ENCODE measurements around the gene DUSP15. TPM values are rescaled to one million over a fixed set of nuclear protein-coding genes. Genes with fewer than 3 reads are reported as not detected.

Gene DUSP15
- total RNA-seq, 1 experiment from 2014 or later, result 2.9 TPM

GRCh38 chr20:31842471-31843157, 27.7 kb downstream of the DUSP15 start:
- Histone ChIP-seq H3K27ac (peak overlapping the region; percentile 71), H3K4me3 (peak overlapping the region; percentile 60), H3K9me3 (replicated peaks) (no peaks in the 10 kb centered on the region), H3K27me3 (no peaks in the 10 kb centered on the region), H3K4me1 (peaks cover 62% of the 10 kb centered on the region), H3K36me3 (no peaks in the 10 kb centered on the region)
- peak; percentile 70 to 77 for DNase-seq

DNA sequence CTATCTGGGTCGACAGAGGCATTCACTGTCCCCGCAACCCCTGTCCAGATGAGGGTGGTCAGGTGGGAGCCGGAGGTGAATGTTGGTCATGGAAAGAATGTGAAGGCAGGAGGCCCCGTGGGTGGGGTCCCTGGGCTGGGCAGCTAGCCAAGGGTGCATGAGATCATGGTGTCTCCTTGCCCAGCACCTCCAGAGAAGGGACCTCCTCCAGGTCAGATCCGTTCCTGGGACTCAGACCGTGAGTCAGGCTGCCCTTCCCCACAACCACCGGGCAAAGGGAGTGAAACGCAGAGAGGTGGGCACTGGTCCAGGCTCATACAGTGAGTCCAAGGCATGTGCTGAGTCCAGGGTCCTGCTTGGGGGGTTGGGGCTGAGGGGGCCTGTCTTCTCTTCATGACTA, 28.4 kb downstream of the DUSP15 start:
- Histone ChIP-seq H3K4me1 (peaks cover 68% of the 10 kb centered on the region), H3K36me3 (no peaks in the 10 kb centered on the region), H3K4me3 (peak overlapping the region; percentile 60), H3K27me3 (no peaks in the 10 kb centered on the region), H3K9me3 (replicated peaks) (no peaks in the 10 kb centered on the region), H3K27ac (peak overlapping the region; percentile 71; the same call in 1 of the 2 replicates)
- peak; percentile 58 to 74 for DNase-seq

DNA sequence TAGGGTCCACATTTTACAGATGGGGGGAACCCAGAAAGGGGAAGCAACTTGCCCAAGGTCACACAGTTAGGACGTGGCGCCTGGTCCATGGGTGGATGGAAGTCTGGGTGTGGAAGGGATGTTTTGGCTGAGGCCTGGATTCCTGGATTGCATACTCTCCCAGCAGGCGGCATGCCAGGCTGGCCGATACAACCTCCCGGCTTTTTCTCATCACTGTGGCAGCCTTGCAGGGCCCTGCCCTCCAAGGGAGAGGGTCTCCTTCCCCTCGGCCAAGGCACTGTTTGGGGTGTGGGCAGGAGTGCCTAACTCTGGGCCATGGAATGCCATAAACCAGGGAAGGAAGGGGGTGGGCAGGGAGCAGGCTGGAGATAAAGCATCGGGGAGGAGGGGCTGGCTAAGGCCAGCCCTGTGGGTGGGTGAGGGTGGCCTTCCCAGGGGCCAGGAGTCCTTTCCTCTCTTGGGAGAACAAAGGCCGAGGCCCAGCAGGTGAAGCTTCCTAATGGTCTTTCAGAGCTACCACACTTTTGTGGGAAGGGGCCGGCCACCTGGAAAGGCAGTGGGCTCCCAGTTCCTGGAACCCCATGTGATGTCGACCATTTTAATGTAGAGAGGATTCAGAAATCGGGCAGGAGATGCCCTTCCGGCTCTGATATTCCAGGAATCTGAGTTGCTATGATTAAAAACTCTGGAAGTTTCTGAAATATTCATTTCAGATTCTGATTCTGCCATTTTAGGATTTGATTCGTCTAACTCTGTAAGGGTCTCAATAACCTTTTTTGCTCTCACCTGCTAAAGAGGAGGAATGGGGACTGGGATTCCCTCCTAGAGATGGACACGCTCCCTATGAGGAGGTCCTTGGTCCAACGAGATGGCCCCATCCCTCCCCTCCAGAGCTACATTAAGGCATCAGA, 29.2 kb downstream of the DUSP15 start:
- peak overlapping the region; percentile 71; the same call in 1 of the 2 replicates for H3K27ac ChIP-seq
- DNase-seq, result no peak
- no peak overlapping the region for H3K4me3 ChIP-seq
- no peaks in the 10 kb centered on the region for H3K27me3 ChIP-seq
- peaks cover 73% of the 10 kb centered on the region for H3K4me1 ChIP-seq
- H3K9me3 ChIP-seq (replicated peaks), result no peaks in the 10 kb centered on the region
- H3K36me3 ChIP-seq, result no peaks in the 10 kb centered on the region

DNA sequence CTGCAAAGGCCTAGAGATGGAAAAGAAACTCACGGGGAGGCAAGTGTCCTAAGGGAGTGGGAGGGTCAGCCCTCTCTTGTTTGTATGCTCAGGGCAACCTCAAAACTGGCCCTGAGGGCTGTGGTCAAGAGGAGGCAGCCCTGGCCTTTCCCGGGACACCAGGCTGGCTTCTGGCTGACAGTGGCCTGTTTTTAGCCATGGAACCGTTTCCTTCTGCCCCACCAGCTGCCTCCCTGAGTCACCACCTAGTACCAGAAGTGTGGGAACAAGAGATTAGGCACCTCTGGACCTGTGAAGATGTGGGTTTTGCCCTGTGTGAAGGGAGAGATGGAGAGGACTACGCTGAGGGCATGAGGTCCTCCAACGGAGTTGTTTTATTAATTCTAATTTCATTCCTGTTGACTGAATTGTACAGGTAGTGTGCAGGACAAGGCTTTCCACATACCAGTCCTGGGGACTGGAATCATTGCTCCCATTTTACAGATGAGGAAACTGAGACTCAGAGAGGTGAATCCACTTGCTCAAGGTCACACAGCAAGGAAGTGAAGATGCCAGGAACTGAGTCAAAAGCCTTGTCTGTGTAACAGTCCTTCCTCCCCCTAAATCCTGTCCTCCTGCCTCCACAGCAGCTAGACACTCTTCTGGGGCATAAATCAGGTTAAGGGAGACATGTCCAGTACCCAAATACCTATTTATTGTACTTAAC, 30.4 kb downstream of the DUSP15 start:
- Histone ChIP-seq H3K4me3 (no peak overlapping the region), H3K36me3 (no peaks in the 10 kb centered on the region), H3K27me3 (no peaks in the 10 kb centered on the region), H3K4me1 (peaks cover 80% of the 10 kb centered on the region), H3K9me3 (replicated peaks) (no peaks in the 10 kb centered on the region), H3K27ac (peak overlapping the region; percentile 6)
- DNase-seq, result peak; percentile 85 to 86

DNA sequence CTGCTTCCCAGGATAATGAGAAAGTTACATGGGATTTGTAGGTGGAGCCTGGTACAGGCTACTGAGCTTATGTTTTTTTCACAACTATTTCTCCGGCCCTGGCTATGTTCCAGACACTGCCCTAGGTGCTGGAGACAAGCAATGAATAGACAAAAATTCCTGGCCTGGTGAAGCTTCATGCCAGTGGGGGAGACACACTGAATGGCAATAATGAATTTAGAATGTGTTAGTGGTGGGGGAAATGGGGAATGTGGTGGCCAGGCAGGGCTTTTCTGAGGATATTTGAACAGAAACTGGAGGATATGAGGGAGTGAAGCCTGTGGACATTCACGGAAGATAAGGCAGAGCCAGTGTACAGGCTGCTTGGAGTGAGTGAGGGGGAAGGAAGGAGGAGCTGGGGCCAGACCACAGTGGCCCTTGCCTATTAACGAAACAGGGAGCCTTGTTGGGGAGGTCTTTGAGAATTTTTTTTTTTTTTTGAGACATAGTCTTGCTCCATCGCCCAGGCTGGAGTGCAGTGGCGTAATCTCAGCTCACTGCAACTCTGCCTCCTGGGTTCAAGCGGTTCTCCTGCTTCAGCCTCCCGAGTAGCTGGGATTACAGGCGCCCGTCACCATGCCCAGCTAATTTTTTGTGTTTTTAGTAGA, 31.6 kb downstream of the DUSP15 start:
- peak; percentile 52 to 59 for DNase-seq
- Histone ChIP-seq H3K27ac (no peak overlapping the region; the same call in 1 of the 2 replicates), H3K9me3 (replicated peaks) (no peaks in the 10 kb centered on the region), H3K4me3 (no peak overlapping the region), H3K4me1 (peaks cover 90% of the 10 kb centered on the region), H3K27me3 (no peaks in the 10 kb centered on the region), H3K36me3 (no peaks in the 10 kb centered on the region)

- peaks cover 93% of the 10 kb centered on the region for H3K4me1 ChIP-seq
- no peaks in the 10 kb centered on the region for H3K36me3 ChIP-seq
- H3K27me3 ChIP-seq, result no peaks in the 10 kb centered on the region
- H3K9me3 ChIP-seq (replicated peaks), result no peaks in the 10 kb centered on the region
- H3K4me3 ChIP-seq, result no peak overlapping the region
- peak; percentile 76 to 83 for DNase-seq
- H3K27ac ChIP-seq, result peak overlapping the region; percentile 90
These were observed 32.4 kb downstream of the DUSP15 start for GRCh38 chr20:31837896-31838397.

DNA sequence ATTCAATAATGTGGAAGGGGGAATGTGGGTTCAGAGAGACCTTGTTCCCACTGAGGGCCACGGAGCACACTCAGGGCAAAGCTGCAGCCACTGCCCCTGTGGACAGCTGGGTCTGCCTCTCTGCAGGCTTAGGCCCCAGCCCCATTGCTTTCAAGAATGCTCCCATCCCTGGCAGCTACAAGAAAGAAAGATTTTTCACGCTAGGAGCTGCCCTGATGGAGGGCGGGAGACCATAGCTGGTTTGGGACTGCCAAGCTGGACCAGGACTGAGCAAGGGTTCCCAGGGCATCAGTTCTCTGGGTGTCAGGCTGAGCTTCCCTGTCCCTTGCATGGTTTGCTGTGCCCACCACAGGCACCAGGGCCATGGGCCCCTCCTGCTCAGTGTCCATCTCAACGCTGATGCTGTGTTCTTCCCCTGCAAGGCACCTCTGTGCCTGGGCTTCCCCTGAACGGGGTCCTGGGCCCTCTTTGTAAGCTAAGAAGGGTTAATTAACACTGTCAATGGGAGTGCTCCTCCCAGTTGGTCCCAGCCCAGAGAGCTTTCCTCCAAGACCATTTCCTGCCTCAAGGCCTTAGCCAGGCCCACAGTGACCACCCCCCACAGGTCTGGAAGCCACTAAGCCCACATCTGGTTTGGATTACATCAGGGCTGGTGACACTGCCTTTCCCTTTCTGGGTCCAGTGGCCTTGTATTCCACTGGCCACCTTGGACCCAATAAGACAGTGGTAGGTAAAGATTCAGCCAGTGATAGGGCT, 33.3 kb downstream of the DUSP15 start:
- Histone ChIP-seq H3K4me1 (peaks cover 87% of the 10 kb centered on the region), H3K27ac (peak overlapping the region; percentile 90)
- DNase-seq, result peak; percentile 55 to 70

DNA sequence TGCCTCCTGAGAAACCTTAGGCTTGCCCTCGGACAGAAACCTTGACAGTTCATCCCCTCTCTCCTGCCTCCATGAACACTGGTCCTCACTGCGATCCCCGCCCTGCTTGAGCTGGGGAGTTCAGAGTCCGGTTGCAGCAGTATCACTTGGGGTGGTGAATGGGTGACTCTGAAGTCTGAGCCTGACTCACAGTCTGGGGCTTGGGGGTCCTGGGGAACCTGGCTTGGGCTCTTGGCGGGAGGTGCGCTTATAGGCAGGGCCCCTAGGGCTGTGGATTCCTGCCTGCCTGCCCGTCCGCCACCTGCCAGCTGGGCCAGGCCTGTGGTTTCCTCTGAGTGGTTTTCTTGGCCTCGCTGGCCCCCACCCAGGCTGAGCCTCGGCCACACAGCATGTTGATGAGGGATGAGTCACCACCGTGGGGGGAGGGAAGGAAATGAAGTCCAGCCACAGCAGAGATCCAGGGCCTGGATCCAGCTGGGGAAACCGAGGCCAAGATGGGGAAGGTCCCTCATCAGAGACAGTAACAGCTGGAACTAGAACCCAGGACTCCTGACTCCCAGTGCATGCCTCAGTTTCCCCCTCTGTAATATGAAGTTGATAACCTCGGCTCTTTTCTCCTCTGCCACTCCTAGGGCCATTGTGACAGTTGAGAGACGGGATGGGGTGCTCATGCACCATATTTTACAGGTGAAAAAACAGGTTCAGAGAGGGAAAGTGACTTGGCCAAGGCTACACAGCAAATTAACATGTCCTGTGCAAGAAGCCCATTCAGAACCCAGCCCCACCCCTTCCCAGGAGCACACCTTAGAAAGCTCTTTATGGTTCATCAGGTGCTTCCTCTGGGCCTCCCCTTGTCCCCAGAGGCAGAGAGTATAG, 34.1 kb downstream of the DUSP15 start:
- no peaks in the 10 kb centered on the region for H3K27me3 ChIP-seq
- DNase-seq, result peak; percentile 98
- peak overlapping the region; percentile 90 for H3K27ac ChIP-seq
- H3K4me3 ChIP-seq, result no peak overlapping the region
- peaks cover 79% of the 10 kb centered on the region for H3K4me1 ChIP-seq
- H3K9me3 ChIP-seq (replicated peaks), result no peaks in the 10 kb centered on the region
- H3K36me3 ChIP-seq, result no peaks in the 10 kb centered on the region

More for the DNA sequence above, 33.3 kb downstream of the DUSP15 start:
- no peaks in the 10 kb centered on the region for H3K27me3 ChIP-seq
- H3K4me3 ChIP-seq, result no peak overlapping the region
- no peaks in the 10 kb centered on the region for H3K9me3 ChIP-seq (replicated peaks)
- H3K36me3 ChIP-seq, result no peaks in the 10 kb centered on the region

DNA sequence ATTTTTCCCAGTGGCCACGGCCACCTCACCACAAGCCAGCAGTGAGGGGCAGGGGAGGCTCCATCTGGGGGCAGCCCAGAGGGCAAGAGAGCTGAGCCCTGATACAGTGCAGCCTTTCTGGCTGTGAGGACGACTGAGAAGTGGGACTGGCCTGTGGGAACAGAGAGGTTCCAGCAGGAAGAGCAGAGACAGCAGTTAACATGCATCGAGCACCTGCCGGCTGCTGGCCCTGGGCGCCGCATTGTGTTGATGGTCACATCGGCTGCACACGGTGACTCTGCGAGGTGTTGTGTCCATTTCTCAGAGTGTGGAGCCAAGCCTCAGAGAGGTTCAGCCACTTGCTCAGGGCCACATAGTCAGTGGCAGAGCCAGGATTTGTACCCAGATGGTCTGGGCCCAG, 34.8 kb downstream of the DUSP15 start:
- H3K27ac ChIP-seq, result peak overlapping the region; percentile 90

DNA sequence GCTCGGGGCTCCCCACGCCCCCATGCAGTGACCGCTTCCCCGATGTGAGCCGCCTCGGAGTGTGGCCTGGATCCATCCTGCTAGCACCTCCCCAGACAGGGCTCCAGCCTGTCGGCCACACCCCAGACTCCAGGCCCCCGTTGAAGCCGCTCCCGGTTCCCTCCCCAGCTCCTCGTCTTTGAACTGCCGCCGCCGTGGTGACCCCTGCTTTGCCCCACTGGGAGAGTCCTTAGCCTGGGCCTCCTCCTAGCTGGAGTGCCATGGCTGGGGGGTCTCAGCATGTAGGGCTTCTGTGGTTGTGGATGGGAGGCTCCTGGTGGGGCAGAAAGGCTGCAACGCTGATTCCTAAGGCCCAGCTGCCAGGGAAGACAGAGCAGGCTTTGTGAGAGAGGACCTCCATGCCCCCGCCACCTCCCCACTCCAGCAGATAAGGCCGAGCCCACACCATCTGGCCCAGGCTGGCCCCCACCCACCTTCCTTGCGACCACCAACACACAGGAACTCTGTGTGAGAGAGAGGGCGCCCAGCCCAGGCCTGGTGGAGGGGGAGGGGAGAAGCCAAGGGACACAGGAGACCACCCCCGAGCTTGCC, 36.3 kb downstream of the DUSP15 start:
- peaks cover 60% of the 10 kb centered on the region for H3K4me1 ChIP-seq
- H3K36me3 ChIP-seq, result no peaks in the 10 kb centered on the region
- H3K27me3 ChIP-seq, result no peaks in the 10 kb centered on the region
- peak; percentile 97 for DNase-seq
- H3K27ac ChIP-seq, result peak overlapping the region; percentile 90
- H3K9me3 ChIP-seq (replicated peaks), result no peaks in the 10 kb centered on the region
- H3K4me3 ChIP-seq, result peak overlapping the region; percentile 13

More for the DNA sequence above, 34.8 kb downstream of the DUSP15 start:
- no peak overlapping the region for H3K4me3 ChIP-seq
- H3K4me1 ChIP-seq, result peaks cover 72% of the 10 kb centered on the region
- H3K9me3 ChIP-seq (replicated peaks), result no peaks in the 10 kb centered on the region
- no peaks in the 10 kb centered on the region for H3K27me3 ChIP-seq
- DNase-seq, result peak; percentile 61 to 74
- H3K36me3 ChIP-seq, result no peaks in the 10 kb centered on the region

GRCh38 chr20:31833130-31833930, 37.0 kb downstream of the DUSP15 start:
- Histone ChIP-seq H3K9me3 (replicated peaks) (no peaks in the 10 kb centered on the region), H3K4me1 (peaks cover 54% of the 10 kb centered on the region), H3K27ac (peak overlapping the region; percentile 90), H3K36me3 (no peaks in the 10 kb centered on the region), H3K27me3 (no peaks in the 10 kb centered on the region), H3K4me3 (peak overlapping the region; percentile 13)
- DNase-seq, result peak; percentile 93 to 98

DNA sequence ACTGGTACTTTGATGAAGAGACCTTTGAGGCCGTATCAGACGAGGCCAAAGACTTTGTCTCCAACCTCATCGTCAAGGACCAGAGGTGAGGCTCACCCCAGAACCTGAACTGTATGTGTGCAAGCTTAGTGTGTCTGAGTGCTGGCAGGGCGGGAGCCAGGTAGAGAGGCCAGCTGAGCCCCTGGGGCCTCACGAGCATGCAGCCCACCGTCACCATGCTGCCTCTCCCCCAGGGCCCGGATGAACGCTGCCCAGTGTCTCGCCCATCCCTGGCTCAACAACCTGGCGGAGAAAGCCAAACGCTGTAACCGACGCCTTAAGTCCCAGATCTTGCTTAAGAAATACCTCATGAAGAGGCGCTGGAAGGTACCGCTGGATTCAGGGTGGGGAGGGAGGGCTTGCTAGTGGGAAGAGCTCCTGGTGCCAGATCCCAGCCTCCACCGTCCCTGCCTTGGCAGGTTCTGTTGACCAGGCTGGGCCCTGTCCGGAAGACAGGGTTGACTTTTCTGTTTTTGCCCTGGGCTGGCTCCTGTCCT, 38.5 kb downstream of the DUSP15 start:
- no peak overlapping the region for H3K4me3 ChIP-seq

More for the DNA sequence above, 38.5 kb downstream of the DUSP15 start:
- DNase-seq, result no peak
- H3K27ac ChIP-seq, result no peak overlapping the region
- H3K4me1 ChIP-seq, result peaks cover 39% of the 10 kb centered on the region
- H3K36me3 ChIP-seq, result no peaks in the 10 kb centered on the region
- no peaks in the 10 kb centered on the region for H3K27me3 ChIP-seq
- no peaks in the 10 kb centered on the region for H3K9me3 ChIP-seq (replicated peaks)

Measured in SJCRH30 (cell line).